COLO668 (cell line): ENCODE measurements around the gene KLK5.
"Not testable (repeated sequence)": the region's sequence is repeated elsewhere in the genome, so short reads cannot be mapped to it uniquely, and the experiment has no call there.

Experiments used
- DNase-seq: peaks from one replicate; lab custom pipeline; 2025; ENCODE audit not compliant: unreplicated experiment; lab: John Stamatoyannopoulos, UW

The KLK5 gene, protein sequence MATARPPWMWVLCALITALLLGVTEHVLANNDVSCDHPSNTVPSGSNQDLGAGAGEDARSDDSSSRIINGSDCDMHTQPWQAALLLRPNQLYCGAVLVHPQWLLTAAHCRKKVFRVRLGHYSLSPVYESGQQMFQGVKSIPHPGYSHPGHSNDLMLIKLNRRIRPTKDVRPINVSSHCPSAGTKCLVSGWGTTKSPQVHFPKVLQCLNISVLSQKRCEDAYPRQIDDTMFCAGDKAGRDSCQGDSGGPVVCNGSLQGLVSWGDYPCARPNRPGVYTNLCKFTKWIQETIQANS

GRCh38 chr19:50952910-50953309 is at the start of gene KLK5:
KLK5 (minus strand) TSS chr19:50953038; CDS start chr19:50952657, 381 bp downstream.
- no peak for DNase-seq

DNA sequence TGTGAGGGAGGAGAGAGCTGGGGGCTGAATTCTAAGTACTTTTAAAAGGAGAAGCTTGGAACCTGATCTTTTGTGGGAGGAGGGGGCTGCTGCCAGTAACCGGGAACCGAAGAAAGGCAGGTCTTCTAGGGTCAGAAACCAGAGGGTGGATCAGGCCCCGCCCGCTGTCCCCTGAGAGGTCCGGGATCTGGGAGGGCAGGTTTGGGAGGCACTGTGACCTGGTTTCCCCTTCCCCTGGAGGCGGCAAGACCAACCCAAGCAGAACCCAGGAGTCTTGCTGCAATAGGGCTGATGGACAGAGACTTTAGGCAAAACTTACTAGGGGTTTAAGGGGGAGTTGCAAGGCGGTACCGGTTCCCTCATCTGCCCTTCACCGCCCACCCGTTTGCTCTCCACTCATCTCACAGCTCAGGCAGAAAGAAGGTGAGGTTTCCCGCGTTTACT is 49.3 kb upstream of the KLK5 start:
- DNase-seq: no peak

DNA sequence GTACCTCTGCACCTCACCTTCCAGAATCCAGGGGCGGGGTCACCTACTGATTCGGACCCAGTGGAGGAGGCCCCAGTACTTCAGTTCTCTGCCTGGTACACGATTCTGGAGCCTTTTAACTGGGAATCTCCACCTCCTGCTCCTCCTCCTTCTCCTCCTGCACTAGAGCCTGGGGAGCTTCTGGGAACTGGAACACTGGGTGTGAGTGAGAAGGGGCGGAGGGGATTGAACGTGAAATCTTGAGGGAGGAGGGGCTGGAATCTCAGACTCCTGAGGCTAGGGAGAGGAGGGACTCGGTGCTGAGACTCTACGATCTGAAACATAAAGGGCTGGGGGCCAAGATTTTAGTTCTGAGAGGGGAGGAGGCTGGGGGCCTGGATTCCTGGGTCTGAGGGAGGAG is 48.7 kb upstream of the KLK5 start, which contains the start of gene KLK8:
Gene KLK8 (minus strand): TSS at position 90 of the 400 bp plus-strand sequence. CDS start 437 bp downstream, outside the sequence.
- no peak for DNase-seq

DNA sequence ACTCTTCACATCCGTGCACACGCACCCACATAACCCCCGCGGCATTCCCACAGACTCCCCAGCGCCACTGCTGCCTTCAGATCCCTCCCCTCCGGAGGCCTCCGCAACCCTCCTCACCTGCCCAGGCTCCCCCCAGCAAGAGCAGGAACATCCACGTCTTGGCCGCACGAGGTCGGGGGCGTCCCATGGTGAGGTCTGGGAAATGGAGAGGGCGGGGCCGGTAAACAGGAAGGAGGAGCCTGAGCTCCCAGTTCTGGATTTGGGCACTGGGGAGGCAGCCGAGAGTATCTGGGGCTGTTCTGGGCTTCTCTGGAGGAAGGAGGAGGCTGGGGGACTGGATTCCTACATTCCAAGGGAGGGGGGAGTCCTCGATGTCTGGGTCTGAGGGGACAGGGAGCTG is 48.1 kb upstream of the KLK5 start:
- DNase-seq: no peak

GRCh38 chr19:51000426-51000825 is 47.6 kb upstream of the KLK5 start:
- DNase-seq: no peak

DNA sequence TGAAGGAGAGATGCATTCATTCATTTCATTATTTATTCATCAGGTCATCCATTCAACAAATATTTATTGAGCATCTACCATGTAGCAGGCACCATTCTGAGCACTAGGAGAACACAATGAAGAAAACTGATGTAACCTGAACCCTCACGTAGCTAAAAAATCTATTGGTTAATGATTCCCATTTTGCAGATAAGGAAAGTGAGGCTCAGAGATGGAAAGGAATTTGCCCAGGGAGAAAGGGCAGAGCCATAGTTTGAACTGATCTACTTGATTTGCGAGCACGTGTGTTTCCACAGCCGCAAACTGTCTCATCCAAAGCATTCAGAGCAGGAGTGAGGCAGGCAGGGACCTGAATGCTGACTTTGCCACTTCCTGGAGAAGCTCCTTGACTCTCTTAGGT is 45.8 kb upstream of the KLK5 start:
- no peak for DNase-seq

GRCh38 chr19:50998061-50998460 is 45.2 kb upstream of the KLK5 start:
- no peak for DNase-seq

GRCh38 chr19:50994129-50994528 is 41.3 kb upstream of the KLK5 start:
- no peak for DNase-seq

DNA sequence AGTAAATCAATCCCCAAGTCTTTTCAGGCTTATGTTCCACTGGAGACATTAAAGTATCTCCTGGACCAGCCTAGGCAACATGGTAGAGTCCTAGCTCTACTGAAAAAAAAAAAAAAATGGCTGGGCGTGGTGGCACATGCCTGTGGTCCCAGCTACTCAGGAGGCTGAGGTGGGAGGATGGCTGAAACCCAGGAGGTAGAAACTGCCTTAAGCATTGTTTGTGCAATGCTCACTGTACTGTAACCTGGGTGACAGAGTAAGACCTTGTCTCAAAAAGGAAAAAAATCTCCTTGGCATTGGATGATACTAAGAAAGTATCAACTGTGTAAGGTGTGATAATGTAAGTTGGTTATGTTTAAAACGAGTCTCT is 39.8 kb upstream of the KLK5 start:
- no peak for DNase-seq

- DNase-seq: not testable (repeated sequence)
Observed at GRCh38 chr19:50984416-50984815, 31.6 kb upstream of the KLK5 start.

DNA sequence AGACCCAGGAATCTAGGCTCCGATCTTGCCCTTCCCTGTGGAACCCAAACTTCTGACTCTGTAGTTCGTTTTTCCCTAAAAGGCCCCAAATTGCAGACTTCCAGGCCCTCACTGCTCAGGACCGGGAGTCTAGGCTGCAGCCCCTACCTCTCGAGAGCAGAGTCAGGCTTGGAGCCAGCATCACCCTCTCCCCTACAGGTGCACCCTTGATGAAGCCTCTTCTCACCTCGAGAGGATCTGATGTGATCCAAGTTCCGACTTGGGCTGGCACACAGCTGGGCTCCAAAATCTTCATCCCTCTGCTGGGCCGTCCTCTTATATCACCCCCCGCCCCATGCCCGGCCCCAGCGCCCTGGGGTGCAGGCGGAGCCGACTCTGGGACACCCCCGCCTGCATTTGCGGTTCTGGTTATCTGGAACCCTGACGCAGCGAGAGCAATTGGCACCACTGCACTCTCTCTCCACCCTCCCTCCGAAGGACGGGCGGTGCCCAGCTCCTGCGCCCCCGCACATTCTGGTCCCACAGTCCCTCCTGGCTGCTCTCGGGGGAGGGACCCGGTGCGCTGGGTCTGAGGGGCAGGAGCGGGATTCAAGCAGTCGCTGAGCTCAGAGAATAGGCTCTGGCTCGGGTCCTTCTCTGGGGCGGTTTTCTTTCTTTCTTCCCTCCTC is 30.9 kb upstream of the KLK5 start, which contains the start of gene KLK7:
Gene KLK7 (minus strand): TSS at position 293 of the 668 bp plus-strand sequence. CDS start 1,518 bp downstream, outside the sequence.
- DNase-seq: no peak

DNA sequence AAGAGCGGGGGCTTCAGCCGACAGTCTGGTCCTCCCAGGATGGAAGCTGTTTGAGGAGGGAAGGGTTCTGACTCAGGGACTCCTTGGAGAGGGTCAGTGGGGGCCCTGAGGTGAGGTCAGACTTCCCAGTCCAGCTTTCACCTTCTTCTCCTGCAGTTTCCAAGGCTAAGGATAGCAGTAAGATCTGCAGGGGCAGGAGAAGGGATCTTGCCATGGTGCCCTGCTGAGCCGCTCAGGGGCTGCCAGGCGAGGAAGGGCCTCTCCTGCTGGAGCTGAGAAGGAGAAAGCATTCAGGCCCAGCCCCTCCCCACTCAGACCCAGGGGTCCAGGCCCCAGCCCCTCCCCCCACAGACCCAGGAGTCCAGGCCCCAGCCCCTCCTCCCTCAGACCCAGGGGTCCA is 29.3 kb upstream of the KLK5 start:
- no peak for DNase-seq

DNA sequence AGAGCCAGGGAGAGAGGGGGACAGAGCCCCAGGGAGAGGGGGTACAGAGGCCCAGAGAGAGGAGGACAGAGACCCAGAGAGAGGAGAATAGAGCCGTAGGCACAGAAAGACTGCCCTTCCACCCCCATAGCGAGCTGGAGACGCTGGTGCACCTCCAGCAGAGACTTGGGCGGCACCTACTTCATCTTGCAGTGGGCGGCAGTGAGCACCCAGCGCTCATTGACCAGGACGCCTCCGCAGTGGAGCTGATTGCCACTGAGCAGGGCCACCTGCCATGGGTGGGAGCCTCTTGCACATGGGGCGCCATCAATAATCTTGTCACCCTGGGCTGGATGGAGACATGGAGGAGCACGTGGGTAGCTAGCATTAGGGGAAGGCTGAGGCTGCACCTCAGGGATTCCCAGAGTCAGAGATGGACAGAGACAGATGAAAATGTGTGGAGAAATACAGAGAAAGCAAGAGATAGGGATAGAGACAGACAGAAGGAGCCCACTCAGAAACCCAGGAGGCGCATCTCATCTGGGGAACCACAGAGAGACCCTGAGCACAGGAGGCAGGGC is 28.8 kb upstream of the KLK5 start:
- no peak for DNase-seq

DNA sequence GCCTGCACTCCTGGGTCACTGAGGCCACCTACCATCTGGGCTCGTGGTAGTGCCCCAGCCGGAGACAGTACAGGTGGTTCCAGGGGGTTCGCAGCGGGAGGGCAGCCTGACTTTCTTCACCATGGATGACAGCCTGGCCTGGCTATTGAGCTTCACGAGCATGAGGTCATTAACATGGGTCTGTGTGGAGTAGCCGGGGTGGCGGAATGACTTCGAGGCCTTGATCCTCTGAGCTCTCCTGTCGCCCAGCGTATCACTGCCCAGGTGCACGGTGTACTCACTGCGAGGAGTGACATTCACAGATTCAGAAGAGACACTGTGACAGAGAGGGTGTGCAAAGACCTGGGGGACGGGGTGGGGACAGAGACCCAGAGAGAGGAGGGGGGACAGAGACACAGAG is 27.4 kb upstream of the KLK5 start:
- DNase-seq: no peak

- no peak for DNase-seq
Observed at GRCh38 chr19:50979758-50980157, 26.9 kb upstream of the KLK5 start.

DNA sequence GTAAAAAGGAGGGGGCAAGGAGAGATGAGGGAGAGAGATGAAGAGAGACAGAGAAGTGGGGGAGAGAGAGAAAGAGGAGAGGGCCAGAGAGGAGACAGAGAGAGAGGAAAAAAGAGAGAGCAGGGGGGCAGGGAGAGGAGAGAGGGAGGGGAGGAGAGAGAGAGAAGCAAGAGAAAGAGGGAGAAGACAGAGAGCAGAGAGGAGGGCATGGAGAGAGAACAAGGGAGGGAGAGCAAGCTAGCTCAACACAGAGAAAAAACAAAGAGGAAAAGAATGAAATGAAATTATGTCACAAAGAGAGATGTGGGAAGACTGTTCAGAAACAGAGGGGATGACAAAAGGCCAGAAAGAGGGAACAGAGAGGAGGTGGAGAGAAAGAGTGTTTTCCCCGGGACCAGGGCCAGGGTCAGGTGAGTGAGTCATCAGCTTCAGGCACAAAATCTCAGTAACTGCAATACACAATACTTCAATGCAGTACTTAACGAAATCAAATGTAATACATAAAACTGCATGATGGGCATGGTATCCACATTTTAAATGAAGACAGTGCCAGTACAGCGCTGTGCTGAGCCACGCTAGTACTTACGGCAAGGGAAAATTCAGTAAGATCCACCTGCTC is 26.0 kb upstream of the KLK5 start:
- DNase-seq: no peak

- DNase-seq: no peak
Observed at GRCh38 chr19:50977626-50978025, 24.8 kb upstream of the KLK5 start.

- no peak for DNase-seq
Observed at GRCh38 chr19:50975766-50976165, 22.9 kb upstream of the KLK5 start.

DNA sequence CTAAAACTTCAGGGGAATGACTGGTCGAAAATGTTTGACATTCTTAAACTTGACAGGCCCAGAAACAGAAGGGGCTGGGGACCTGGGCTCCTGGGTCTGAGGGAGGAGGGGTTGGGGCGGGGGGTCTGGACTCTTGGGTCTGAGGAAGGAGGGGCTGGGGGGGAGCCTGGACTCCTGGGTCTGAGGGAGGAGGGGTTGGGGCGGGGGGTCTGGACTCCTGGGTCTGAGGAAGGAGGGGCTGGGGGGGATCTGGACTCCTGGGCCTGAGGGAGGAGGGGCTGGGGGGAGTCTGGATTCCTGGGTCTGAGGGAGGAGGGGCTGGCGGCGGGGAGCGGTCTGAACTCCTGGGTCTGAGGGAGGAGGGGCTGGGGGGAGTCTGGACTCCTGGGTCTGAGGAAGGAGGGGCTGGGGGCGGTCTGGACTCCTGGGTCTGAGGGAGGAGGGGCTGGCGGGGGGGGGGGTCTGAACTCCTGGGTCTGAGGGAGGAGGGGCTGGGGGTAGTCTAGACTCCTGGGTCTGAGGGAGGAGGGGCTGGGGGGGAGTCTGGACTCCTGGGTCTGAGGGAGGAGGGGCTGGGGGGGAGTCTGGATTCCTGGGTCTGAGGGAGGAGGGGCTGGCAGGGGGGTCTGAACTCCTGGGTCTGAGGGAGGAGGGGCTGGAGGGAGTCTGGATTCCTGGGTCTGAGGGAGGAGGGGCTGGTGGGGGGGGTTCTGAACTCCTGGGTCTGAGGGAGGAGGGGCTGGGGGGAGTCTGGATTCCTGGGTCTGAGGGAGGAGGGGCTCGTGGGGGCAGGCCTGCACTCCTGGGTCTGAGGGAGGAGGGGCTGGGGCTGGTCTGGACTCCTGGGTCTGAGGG is 22.1 kb upstream of the KLK5 start:
- DNase-seq: no peak

DNA sequence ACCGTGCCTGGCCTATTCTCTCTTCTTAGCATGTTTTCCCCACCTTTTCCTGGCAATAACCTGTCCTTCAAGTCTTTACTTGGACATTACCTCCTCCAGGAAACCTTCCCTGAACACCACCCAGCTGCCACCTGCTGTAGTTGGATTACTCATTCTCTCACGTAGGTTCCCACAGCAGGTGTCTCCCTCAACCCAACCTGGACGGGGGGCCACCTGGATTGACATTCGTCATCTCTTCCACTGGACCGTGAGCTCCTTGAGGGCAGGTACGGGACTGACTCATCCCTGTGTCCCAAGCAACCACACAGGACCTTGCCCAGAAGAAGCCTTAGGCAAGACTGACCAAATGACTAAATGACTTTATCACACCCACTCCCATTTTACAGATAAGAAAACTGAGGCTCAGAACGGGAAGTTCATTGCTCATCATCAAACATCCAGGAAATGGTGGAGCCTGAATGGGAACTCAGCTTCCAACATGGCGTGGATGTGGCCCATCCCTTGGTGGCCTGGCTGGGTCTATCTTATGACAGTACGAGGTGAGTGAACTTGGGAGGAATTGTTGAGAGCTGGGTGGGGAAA is 20.0 kb upstream of the KLK5 start:
- no peak for DNase-seq
